Neural cell (in vitro differentiated cells): ENCODE measurements around the gene ARFGAP3. TPM values are rescaled to one million over a fixed set of nuclear protein-coding genes. Genes with fewer than 3 reads are reported as not detected.

ENCODE experiments used
- H2AFZ ChIP-seq: fragments of 200-600, 300-800 bp; sonication (generic), shearing (Covaris generic); 2 replicates; pipeline ENCODE4 v1.6.0; 2014; ENCODE audit warnings: low read depth, mild to moderate bottlenecking, antibody characterized with exemption, low read length, moderate library complexity
- H3F3A ChIP-seq: fragments of 200-600 bp; shearing (Covaris generic); 2 replicates; pipeline ENCODE4 v1.6.1; 2016; ENCODE audit warnings: mild to moderate bottlenecking, moderate library complexity, mixed read lengths, antibody characterized with exemption, low read length; ENCODE audit not compliant: insufficient read depth, poor library complexity, severe bottlenecking
- H3K27ac ChIP-seq: fragments of 200-600, 300-800 bp; sonication (generic), shearing (Covaris generic); 2 replicates; pipeline ENCODE4 v1.5.1; 2014; ENCODE audit warnings: mild to moderate bottlenecking, low read length, moderate library complexity
- H3K27me3 ChIP-seq: fragments of 300-800, 200-600 bp; sonication (generic), shearing (Covaris generic); 2 replicates; pipeline ENCODE4 v1.6.0; 2014; ENCODE audit warnings: mild to moderate bottlenecking, low read depth, low read length, moderate library complexity; ENCODE audit not compliant: insufficient read depth
- H3K36me3 ChIP-seq: fragments of 300-800, 200-600 bp; sonication (generic), shearing (Covaris generic); 2 replicates; pipeline ENCODE4 v1.5.1; 2014; ENCODE audit warnings: mild to moderate bottlenecking, antibody characterized with exemption, low read length, moderate library complexity; ENCODE audit not compliant: insufficient read depth
- H3K4me2 ChIP-seq: fragments of 300-800, 200-600 bp; sonication (generic), shearing (Covaris generic); 2 replicates; pipeline ENCODE4 v1.6.0; 2014; ENCODE audit warnings: mild to moderate bottlenecking, low read length
- H3K4me3 ChIP-seq: fragments of 300-800, 200-600 bp; sonication (generic), shearing (Covaris generic); 2 replicates; pipeline ENCODE4 v1.5.1; 2014; ENCODE audit warnings: mild to moderate bottlenecking, low read length, moderate library complexity
- H3K79me2 ChIP-seq: fragments of 200-600 bp; shearing (Covaris generic); replicated peaks from 2 replicates; pipeline ENCODE4 v1.6.0; 2014; ENCODE audit warnings: mild to moderate bottlenecking, low read length, moderate library complexity; ENCODE audit not compliant: insufficient read depth
- H3K9ac ChIP-seq: fragments of 300-800, 200-600 bp; sonication (generic), shearing (Covaris generic); 2 replicates; pipeline ENCODE4 v1.6.1; 2016; ENCODE audit warnings: mild to moderate bottlenecking, low read length, mixed read lengths
- H3K9me2 ChIP-seq: fragments of 200-600 bp; shearing (Covaris generic); 2 replicates; pipeline ENCODE4 v1.6.1; 2016; ENCODE audit warnings: mild to moderate bottlenecking, low read length, mixed read lengths; ENCODE audit not compliant: insufficient read depth
- H3K9me3 ChIP-seq: fragments of 200-600, 300-800 bp; sonication (generic), shearing (Covaris generic); 2 replicates; pipeline ENCODE4 v1.6.1; 2016; ENCODE audit warnings: mild to moderate bottlenecking, mixed run types, low read length, moderate library complexity, mixed read lengths
- H4K20me1 ChIP-seq: fragments of 200-600 bp; shearing (Covaris generic); 2 replicates; pipeline ENCODE4 v1.6.1; 2016; ENCODE audit warnings: mild to moderate bottlenecking, mixed run types; ENCODE audit not compliant: insufficient read depth
- EP300 ChIP-seq: fragments of 450-650 bp; conservative IDR thresholded peaks from 2 replicates; pipeline ENCODE4 v1.6.1; 2014; ENCODE audit warnings: antibody characterized with exemption, mild to moderate bottlenecking, moderate library complexity; ENCODE audit not compliant: poor library complexity, severe bottlenecking
- EZH2 ChIP-seq: fragments of 200-600, 300-800 bp; shearing (Covaris generic), sonication (generic); IDR thresholded peaks from 2 replicates; pipeline ENCODE4 v1.6.1; 2014; ENCODE audit warnings: antibody characterized with exemption, low read length, borderline replicate concordance, mild to moderate bottlenecking; ENCODE audit not compliant: insufficient read depth, poor library complexity, severe bottlenecking
- MXI1 ChIP-seq: fragments of 450-650 bp; conservative IDR thresholded peaks from 2 replicates; pipeline ENCODE4 v1.6.1; 2014; ENCODE audit warnings: antibody characterized with exemption, mild to moderate bottlenecking; ENCODE audit not compliant: poor library complexity, severe bottlenecking
- POLR2AphosphoS5 ChIP-seq: IDR thresholded peaks from 2 replicates; pipeline ENCODE4 v1.6.1; 2012
- RAD21 ChIP-seq: fragments of 450-650 bp; conservative IDR thresholded peaks from 2 replicates; pipeline ENCODE4 v1.6.1; 2014; ENCODE audit warnings: antibody characterized with exemption, mild to moderate bottlenecking, moderate library complexity
- SMC3 ChIP-seq: fragments of 450-650 bp; conservative IDR thresholded peaks from 2 replicates; pipeline ENCODE4 v1.6.1; 2014; ENCODE audit warnings: antibody characterized with exemption, mild to moderate bottlenecking, moderate library complexity; ENCODE audit not compliant: poor library complexity
- TAF1 ChIP-seq: IDR thresholded peaks from 2 replicates; pipeline ENCODE4 v1.6.1; 2012; ENCODE audit warnings: low read depth
- polyA plus RNA-seq: library from polyadenylated mRNA; depleted of rRNA; stranded (reverse); fragments of >200 nt; gene quantifications from 2 replicates; pipeline ENCODE4 v1.2.3, GENCODE V29; 2014
- TF ChIP-seq, protein P1 (sequence below): fragments of 450-650 bp; IDR thresholded peaks from 2 replicates; pipeline ENCODE4 v1.5.1; 2014; ENCODE audit warnings: antibody characterized with exemption, mild to moderate bottlenecking, moderate library complexity; ENCODE audit not compliant: poor library complexity, severe bottlenecking
- TF ChIP-seq, protein P2 (sequence below): IDR thresholded peaks from 2 replicates; pipeline ENCODE4 v1.6.1; 2012; ENCODE audit warnings: borderline replicate concordance

The ARFGAP3 gene
- polyA plus RNA-seq, 1 donor from 2014 or later = 80.7 TPM

DNA sequence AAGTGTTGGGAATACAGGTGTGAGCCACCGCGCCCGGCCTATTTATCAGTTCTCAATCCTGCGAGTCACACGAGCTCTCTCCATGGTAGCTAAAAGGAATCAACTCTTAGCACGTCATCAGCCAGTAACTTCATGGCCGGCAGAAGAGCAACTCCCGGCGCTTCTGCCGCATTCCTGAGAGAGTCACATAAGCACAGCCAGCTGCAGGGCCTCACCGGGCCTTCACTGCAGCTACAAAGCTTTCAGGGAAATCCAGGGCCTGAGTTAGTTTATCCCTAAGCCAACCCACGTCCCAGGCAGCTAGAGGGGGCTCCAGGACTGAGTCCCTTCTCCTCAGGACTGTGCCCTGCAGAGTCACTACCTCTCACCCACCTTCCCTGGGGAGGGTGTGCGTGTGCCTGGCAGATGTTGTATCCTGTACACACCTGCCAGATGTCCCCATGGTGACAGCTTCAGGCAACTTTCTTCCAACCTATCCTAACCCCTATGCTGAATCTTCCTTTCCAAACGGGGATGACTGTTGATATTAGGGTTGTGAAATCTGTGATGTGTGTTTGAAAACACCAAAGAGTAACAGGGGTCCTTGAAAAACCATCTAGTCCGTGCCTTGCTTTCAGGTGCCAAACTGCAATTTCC, 45.9 kb upstream of the ARFGAP3 start:
- H3K9me2 ChIP-seq = no peaks in the 10 kb centered on the region
- no peaks in the 10 kb centered on the region for H3K9me3 ChIP-seq
- no peaks in the 10 kb centered on the region for H3F3A ChIP-seq
- H3K27ac ChIP-seq = no peak overlapping the region
- H3K27me3 ChIP-seq = no peaks in the 10 kb centered on the region
- H2AFZ ChIP-seq = no peak overlapping the region
- no peak overlapping the region for H3K9ac ChIP-seq
- H3K4me2 ChIP-seq = no peak overlapping the region
- H4K20me1 ChIP-seq = no peaks in the 10 kb centered on the region
- no peaks in the 10 kb centered on the region for H3K36me3 ChIP-seq
- H3K79me2 ChIP-seq = no peaks in the 10 kb centered on the region
- no peak overlapping the region for H3K4me3 ChIP-seq
- TF ChIP-seq SMC3 = no peak
- TF ChIP-seq EZH2 = no peak
- TF ChIP-seq EP300 = no peak

DNA sequence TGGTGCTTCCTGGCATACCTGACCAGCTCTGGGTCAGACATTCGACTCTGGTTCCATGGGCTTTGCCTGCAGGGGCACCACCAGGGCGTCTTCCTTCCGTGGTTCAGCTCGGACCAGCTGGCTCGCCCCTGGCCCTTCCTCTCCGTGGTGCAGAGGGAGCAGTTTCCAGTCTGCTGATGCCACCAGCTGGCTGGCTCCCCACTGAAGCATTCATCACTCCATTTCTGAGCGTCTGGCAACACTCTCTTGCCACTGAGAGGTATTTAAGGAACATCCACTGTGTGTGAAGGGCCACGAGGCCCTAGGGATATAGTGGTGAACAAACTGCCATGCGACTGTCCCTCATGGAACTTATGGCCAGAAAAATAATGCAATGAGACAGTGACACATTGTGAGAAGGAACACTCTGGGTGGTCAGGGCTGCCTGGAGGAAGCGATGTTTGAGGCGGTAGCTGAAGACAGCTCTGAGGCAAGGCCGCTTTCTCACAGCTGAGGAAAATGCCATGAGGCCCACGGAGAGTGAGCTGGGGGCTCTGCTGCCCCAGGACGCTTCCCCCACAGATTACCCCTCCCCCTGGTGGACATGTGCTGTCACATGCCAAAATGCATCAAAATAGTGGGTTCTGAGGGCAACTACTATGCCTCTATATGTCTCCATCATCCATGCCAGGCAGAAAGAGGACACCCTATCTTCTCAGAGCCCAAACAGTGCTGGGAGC, 44.9 kb upstream of the ARFGAP3 start:
- Histone ChIP-seq H3K27me3 (no peaks in the 10 kb centered on the region), H3K79me2 (no peaks in the 10 kb centered on the region), H3K4me3 (no peak overlapping the region), H3K9me2 (no peaks in the 10 kb centered on the region), H3K9me3 (no peaks in the 10 kb centered on the region), H4K20me1 (no peaks in the 10 kb centered on the region), H3K27ac (no peak overlapping the region), H2AFZ (no peak overlapping the region), H3K9ac (no peak overlapping the region), H3F3A (no peaks in the 10 kb centered on the region), H3K36me3 (no peaks in the 10 kb centered on the region), H3K4me2 (no peak overlapping the region)
- no peak for TF ChIP-seq TAF1
- no peak for TF ChIP-seq POLR2AphosphoS5
- no peak for TF ChIP-seq EZH2

DNA sequence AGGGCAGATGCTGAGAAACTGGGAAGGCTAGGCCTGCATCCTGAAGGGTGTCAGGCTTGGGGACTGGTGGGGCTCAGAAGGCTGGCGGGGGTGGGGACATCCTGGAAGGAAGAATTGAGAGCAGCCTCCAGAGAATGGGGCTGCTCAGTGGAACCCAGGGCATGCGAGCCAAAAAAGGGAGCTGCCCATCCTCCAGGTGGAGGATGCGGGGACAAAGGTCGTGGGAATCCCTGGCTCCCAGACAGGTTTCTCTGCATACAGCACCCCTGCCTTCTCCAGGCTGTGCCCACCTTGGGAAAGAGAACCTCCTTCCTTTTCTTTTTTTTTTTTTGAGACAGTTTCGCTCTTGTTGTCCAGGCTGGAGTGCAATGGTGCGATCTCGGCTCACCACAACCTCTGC, 40.9 kb upstream of the ARFGAP3 start:
- Histone ChIP-seq H3K27ac (no peak overlapping the region), H3K4me3 (no peak overlapping the region), H3K9me3 (no peaks in the 10 kb centered on the region), H3K4me2 (no peak overlapping the region), H3K79me2 (no peaks in the 10 kb centered on the region), H3K27me3 (no peaks in the 10 kb centered on the region), H4K20me1 (no peaks in the 10 kb centered on the region), H3K36me3 (no peaks in the 10 kb centered on the region), H3K9me2 (no peaks in the 10 kb centered on the region), H2AFZ (no peak overlapping the region), H3F3A (no peaks in the 10 kb centered on the region), H3K9ac (no peak overlapping the region)
- no peak for TF ChIP-seq SMC3
- TF ChIP-seq EP300 = no peak
- TF ChIP-seq POLR2AphosphoS5 = no peak
- TF ChIP-seq RAD21 = no peak
- TF ChIP-seq, protein P1, sequence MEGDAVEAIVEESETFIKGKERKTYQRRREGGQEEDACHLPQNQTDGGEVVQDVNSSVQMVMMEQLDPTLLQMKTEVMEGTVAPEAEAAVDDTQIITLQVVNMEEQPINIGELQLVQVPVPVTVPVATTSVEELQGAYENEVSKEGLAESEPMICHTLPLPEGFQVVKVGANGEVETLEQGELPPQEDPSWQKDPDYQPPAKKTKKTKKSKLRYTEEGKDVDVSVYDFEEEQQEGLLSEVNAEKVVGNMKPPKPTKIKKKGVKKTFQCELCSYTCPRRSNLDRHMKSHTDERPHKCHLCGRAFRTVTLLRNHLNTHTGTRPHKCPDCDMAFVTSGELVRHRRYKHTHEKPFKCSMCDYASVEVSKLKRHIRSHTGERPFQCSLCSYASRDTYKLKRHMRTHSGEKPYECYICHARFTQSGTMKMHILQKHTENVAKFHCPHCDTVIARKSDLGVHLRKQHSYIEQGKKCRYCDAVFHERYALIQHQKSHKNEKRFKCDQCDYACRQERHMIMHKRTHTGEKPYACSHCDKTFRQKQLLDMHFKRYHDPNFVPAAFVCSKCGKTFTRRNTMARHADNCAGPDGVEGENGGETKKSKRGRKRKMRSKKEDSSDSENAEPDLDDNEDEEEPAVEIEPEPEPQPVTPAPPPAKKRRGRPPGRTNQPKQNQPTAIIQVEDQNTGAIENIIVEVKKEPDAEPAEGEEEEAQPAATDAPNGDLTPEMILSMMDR = no peak
- TF ChIP-seq EZH2 = no peak
- TF ChIP-seq MXI1 = no peak
- TF ChIP-seq, protein P2, sequence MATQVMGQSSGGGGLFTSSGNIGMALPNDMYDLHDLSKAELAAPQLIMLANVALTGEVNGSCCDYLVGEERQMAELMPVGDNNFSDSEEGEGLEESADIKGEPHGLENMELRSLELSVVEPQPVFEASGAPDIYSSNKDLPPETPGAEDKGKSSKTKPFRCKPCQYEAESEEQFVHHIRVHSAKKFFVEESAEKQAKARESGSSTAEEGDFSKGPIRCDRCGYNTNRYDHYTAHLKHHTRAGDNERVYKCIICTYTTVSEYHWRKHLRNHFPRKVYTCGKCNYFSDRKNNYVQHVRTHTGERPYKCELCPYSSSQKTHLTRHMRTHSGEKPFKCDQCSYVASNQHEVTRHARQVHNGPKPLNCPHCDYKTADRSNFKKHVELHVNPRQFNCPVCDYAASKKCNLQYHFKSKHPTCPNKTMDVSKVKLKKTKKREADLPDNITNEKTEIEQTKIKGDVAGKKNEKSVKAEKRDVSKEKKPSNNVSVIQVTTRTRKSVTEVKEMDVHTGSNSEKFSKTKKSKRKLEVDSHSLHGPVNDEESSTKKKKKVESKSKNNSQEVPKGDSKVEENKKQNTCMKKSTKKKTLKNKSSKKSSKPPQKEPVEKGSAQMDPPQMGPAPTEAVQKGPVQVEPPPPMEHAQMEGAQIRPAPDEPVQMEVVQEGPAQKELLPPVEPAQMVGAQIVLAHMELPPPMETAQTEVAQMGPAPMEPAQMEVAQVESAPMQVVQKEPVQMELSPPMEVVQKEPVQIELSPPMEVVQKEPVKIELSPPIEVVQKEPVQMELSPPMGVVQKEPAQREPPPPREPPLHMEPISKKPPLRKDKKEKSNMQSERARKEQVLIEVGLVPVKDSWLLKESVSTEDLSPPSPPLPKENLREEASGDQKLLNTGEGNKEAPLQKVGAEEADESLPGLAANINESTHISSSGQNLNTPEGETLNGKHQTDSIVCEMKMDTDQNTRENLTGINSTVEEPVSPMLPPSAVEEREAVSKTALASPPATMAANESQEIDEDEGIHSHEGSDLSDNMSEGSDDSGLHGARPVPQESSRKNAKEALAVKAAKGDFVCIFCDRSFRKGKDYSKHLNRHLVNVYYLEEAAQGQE = no peak
- no peak for TF ChIP-seq TAF1
